Measurements from ENCODE around the gene SCUBE3. TPM values are rescaled to one million over a fixed set of nuclear protein-coding genes. Genes with fewer than 3 reads are reported as not detected.

SCUBE3 gene
- total and polyA plus RNA-seq, 2 experiments from 2014 or later, result 0.39 to 1.1 TPM

GRCh38 chr6:35170166-35170565 lies 43.6 kb upstream of the SCUBE3 start:
- no peak overlapping the region for H3K4me3 ChIP-seq
- no peaks in the 10 kb centered on the region for H3K4me1 ChIP-seq (ENCODE audit: insufficient read depth)
- ATAC-seq (no peak), DNase-seq (ENCODE audit: low spot score) (no peak)
- H3K4me2 ChIP-seq, result no peak overlapping the region
- no peak overlapping the region for H2AFZ ChIP-seq
- Mint-ChIP-seq H3K27ac (no peak overlapping the region), H3K4me3 (no peak overlapping the region), H3K36me3 (ENCODE audit: low read depth) (peaks cover 2% of the 10 kb centered on the region; the same call in 2 of the 3 replicates), H3K9me3 (peaks cover 4% of the 10 kb centered on the region; the same call in 2 of the 3 replicates), H3K27me3 (ENCODE audit: insufficient read depth, low read depth, poor library complexity) (peaks cover 10% of the 10 kb centered on the region), H3K4me1 (peaks cover 11% of the 10 kb centered on the region)
- TF ChIP-seq CTCF (conservative IDR thresholded peaks at IDR 0.05; ENCODE audit: low read depth in 2 of 2) (no peak), POLR2AphosphoS5 (IDR thresholded peaks at IDR 0.05; ENCODE audit: low read depth) (no peak), JUNB (IDR thresholded peaks at IDR 0.05; ENCODE audit: unreplicated experiment) (no peak), EZH2 (IDR thresholded peaks at IDR 0.05; ENCODE audit: low read depth, unreplicated experiment) (no peak), CREB1 (CRISPR knock-in tag; IDR thresholded peaks at IDR 0.05; ENCODE audit: low read depth) (no peak), ZNF462 (CRISPR knock-in tag; IDR thresholded peaks at IDR 0.05) (no peak), ETS1 (IDR thresholded peaks at IDR 0.05) (no peak), REST (IDR thresholded peaks at IDR 0.05; ENCODE audit: unreplicated experiment) (no peak), ZNF331 (CRISPR knock-in tag; IDR thresholded peaks at IDR 0.05; ENCODE audit: low read depth) (no peak), NANOG (IDR thresholded peaks at IDR 0.05; ENCODE audit: borderline replicate concordance) (no peak), ZNF114 (CRISPR knock-in tag; IDR thresholded peaks at IDR 0.05) (no peak), EZH2phosphoT487 (IDR thresholded peaks at IDR 0.05; ENCODE audit: unreplicated experiment) (no peak), STAT1 (IDR thresholded peaks at IDR 0.05; ENCODE audit: unreplicated experiment) (no peak)
- H3K36me3 ChIP-seq (ENCODE audit: insufficient read depth), result no peaks in the 10 kb centered on the region
- H3K9me2 ChIP-seq (ENCODE audit: insufficient read depth), result 0 out of 2 replicates have a peak, but pooled peaks cover 2% of the 10 kb centered on the region
- H3K79me2 ChIP-seq (replicated peaks; ENCODE audit: insufficient read depth), result no peaks in the 10 kb centered on the region
- no peaks in the 10 kb centered on the region for H3F3A ChIP-seq (replicated peaks; ENCODE audit: low read depth)
- no peaks in the 10 kb centered on the region for H4K20me1 ChIP-seq (replicated peaks; ENCODE audit: insufficient read depth)
- H3K27me3 ChIP-seq (ENCODE audit: insufficient read depth), result no peaks in the 10 kb centered on the region
- H3K27ac ChIP-seq (ENCODE audit: low read depth), result no peak overlapping the region

All from GM23338 (cell line).